AG04449 (cell line): Measurements from ENCODE around the gene NLRP6.

ENCODE experiments used
- CTCF ChIA-PET: fragments of 350-600 bp; formaldehyde crosslinking; extraction: SDS; loops from one replicate; lab custom pipeline; 2021; ENCODE audit warnings: antibody characterized with exemption; lab: Yijun Ruan, JAX
- POLR2A ChIA-PET: fragments of 400-600, 350-600 bp; formaldehyde crosslinking; extraction: SDS; loops from one replicate; lab custom pipeline; 2020; ENCODE audit warnings: antibody characterized with exemption, inconsistent platforms; lab: Yijun Ruan, JAX
- DNase-seq: peaks from one replicate; pipeline ENCODE4 v3.0.0-alpha.2; 2010; ENCODE audit warnings: low read depth, low spot score
- H3K4me3 ChIP-seq: 2 replicates; pipeline ENCODE4 v1.5.1; 2011; ENCODE audit warnings: low read depth, mild to moderate bottlenecking, control low read depth, low read length
- TF ChIP-seq, protein P1 (sequence below): IDR thresholded peaks from one replicate; pipeline ENCODE4 v1.5.1; 2011; ENCODE audit warnings: mild to moderate bottlenecking, moderate library complexity, low read length, control low read depth, inconsistent platforms; ENCODE audit not compliant: insufficient read depth; ENCODE audit errors: missing control alignments

Gene NLRP6

DNA sequence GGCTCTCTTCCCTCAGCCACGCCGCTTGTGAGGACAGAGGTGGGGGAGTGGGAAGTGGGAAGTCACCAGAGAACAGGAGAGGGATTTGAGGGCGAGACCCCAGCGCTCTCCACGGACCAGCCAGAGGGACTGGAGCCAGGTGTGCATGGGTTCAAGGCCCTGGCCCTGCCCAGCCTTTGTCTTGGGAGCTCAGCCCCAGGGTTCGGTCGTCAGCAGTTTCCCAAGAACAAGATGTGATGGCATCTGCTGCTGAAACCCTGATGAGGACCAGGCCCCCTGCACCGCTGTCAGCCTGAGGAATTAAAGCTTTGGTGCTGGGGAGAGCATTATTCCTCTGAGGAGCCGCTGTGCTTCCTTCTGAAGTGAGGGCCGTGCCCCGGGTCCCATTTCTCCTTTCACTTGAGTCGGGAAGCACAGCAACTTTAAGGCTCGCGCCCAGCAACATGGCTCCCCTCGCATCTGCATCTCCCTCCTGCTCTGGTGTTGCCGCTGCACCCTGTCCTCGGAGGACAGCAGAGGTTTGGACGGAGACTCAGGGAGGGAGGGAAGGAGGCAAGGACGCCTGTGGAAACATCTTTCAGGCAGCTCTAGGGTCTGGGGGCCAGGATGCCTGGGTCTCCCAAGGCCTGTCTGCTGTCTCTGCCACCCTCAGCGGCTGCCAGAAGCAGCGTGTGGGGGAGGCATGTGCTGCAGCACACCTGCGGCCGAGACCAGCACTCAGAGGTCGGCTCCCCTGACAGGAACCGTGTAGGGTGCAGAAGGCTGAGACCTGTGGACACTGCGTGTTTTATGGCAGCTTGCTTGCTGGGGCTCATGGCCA lies 17.4 kb downstream of the NLRP6 start:
- DNase-seq, result no peak
- TF ChIP-seq, protein P1, sequence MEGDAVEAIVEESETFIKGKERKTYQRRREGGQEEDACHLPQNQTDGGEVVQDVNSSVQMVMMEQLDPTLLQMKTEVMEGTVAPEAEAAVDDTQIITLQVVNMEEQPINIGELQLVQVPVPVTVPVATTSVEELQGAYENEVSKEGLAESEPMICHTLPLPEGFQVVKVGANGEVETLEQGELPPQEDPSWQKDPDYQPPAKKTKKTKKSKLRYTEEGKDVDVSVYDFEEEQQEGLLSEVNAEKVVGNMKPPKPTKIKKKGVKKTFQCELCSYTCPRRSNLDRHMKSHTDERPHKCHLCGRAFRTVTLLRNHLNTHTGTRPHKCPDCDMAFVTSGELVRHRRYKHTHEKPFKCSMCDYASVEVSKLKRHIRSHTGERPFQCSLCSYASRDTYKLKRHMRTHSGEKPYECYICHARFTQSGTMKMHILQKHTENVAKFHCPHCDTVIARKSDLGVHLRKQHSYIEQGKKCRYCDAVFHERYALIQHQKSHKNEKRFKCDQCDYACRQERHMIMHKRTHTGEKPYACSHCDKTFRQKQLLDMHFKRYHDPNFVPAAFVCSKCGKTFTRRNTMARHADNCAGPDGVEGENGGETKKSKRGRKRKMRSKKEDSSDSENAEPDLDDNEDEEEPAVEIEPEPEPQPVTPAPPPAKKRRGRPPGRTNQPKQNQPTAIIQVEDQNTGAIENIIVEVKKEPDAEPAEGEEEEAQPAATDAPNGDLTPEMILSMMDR, result no peak
- ChIA-PET CTCF (interaction anchor here (9.1 kb wide), 1 partner anchor 10 kb away, joined by 68 read pairs; the partner anchor contains the start of gene IFITM2), POLR2A (no interaction called here)
- H3K4me3 ChIP-seq, result no peak overlapping the region

DNA sequence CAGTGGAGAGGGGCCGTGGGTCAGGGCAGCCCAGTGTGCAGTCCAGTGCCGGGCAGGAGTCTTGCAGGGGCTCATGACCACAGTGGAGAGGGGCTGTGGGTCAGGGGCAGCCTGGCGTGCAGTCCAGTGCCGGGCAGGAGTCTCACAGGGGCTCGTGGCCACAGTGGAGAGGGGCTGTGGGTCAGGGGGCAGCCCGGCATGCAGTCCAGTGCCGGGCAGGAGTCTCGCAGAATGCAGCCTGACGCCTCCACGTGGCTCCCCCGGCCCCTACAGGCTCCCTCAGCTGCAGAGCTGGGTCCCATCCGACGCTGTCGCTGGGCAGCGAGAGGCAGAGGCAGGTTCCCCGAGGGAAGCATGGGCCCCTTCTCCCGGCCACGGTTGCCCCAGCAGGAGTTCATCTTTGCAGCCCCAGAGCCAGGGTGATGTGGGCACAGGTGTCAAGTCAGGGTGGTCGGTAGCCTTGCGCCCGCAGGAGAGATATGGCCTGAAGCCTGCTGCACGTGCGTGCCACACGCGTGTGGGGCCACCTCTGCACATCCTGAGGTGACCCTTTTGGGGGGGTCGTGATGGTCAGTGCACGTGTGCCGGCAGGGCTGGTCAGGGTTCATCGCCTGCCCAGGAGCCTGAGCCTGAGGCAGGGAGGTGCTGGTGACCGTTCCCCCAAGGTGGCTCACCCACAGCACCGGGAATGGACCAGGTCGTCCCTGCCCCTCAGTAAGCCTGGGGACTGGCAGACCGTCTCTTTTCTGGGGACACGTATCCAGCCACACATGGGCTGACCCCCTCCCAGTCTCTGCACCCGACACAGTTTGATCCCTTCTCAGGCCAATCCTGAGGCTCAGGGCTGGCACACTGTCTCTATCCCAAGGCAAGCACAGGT lies 18.2 kb downstream of the NLRP6 start:
- TF ChIP-seq, protein P1, result no peak
- DNase-seq, result no peak
- no peak overlapping the region for H3K4me3 ChIP-seq
- ChIA-PET CTCF (interaction anchor here (9.1 kb wide), 1 partner anchor 9 kb away, joined by 68 read pairs; the partner anchor contains the start of gene IFITM2), POLR2A (no interaction called here)

DNA sequence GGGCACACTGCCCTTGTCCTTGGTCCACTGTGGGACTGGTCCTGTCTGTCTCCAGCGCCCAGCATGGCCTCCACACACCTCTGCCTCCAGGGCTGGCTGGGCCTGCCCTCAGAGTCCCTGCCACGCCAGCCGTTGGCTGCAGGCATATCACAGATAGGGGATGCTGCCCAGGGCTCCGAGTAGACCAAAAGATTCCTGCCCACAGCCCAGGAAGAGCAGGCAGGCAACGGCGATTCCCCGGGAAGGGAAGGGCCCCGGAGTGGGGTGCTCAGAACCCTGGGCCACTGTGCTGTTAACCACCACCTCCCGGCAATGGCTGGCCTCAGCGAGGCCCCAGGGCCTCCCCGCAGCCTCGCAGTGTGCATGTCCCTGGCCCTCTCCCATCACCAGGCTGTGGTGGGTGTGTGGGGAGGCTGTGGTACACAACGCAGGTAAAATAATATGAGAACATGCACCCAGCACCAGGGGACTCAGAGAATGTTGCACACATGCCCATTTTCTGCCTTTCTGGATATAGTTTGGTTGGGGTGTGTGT lies 18.9 kb downstream of the NLRP6 start:
- H3K4me3 ChIP-seq, result no peak overlapping the region
- CTCF ChIA-PET, result interaction anchor here (1.5 kb wide), 1 partner anchor 9 kb away, joined by 5 read pairs; no protein-coding TSS in a partner anchor
- no peak for DNase-seq
- POLR2A ChIA-PET, result no interaction called here
- TF ChIP-seq, protein P1, result no peak

- POLR2A ChIA-PET, result no interaction called here
- H3K4me3 ChIP-seq, result no peak overlapping the region
- CTCF ChIA-PET, result interaction anchor here (1.5 kb wide), 1 partner anchor 8 kb away, joined by 5 read pairs; no protein-coding TSS in a partner anchor
- DNase-seq, result no peak
- TF ChIP-seq, protein P1, result no peak
Observed at GRCh38 chr11:297586-298405, 19.6 kb downstream of the NLRP6 start.

DNA sequence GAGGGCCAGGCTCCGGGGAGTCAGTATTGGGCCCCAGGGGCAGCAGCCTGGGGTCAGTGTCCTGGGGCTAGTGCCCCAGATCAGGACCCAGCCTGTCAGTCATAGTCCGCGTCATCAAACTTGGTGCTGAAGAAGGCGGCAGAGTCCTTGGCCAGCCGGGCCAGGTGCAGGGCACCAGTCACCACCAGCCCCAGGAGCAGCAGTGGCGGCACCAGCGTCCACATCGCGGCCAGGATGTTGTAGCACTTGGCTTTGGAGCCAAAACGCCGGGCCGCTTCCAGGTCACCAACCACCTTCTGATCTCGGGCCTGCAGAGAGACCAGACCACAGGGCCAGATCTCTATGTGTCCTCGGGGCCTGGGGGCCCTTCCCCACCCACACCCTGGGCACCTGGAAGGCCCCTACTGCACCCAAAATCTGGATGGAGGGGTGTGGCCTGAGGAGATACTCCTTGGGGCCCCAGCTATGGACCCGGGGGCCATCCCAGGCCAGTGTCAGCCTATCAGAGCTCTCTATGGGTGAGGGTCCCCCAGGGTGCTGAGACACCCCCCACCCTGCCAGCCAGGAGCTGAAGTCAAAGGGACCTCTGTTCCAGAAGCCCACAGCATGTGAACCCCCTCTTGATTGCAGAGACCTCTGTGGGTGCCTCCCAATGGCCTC lies 20.3 kb downstream of the NLRP6 start:
- TF ChIP-seq, protein P1, result no peak
- H3K4me3 ChIP-seq, result no peak overlapping the region
- CTCF ChIA-PET, result interaction anchor here (1.5 kb wide), 1 partner anchor 8 kb away, joined by 5 read pairs; no protein-coding TSS in a partner anchor
- DNase-seq, result no peak
- POLR2A ChIA-PET, result no interaction called here
